ENCODE data around the gene SF3A1.

GRCh38 chr22:30386608-30386959 lies 29.9 kb upstream of the SF3A1 start:
- TF ChIP-seq ZBTB33 (IDR thresholded peaks at IDR 0.05) (no peak), REST (IDR thresholded peaks at IDR 0.05) (no peak), MAX (IDR thresholded peaks at IDR 0.05) (no peak)
- TF ChIP-seq, protein P1, sequence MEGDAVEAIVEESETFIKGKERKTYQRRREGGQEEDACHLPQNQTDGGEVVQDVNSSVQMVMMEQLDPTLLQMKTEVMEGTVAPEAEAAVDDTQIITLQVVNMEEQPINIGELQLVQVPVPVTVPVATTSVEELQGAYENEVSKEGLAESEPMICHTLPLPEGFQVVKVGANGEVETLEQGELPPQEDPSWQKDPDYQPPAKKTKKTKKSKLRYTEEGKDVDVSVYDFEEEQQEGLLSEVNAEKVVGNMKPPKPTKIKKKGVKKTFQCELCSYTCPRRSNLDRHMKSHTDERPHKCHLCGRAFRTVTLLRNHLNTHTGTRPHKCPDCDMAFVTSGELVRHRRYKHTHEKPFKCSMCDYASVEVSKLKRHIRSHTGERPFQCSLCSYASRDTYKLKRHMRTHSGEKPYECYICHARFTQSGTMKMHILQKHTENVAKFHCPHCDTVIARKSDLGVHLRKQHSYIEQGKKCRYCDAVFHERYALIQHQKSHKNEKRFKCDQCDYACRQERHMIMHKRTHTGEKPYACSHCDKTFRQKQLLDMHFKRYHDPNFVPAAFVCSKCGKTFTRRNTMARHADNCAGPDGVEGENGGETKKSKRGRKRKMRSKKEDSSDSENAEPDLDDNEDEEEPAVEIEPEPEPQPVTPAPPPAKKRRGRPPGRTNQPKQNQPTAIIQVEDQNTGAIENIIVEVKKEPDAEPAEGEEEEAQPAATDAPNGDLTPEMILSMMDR (IDR thresholded peaks at IDR 0.05; ENCODE audit: low read depth, low read length, missing input control): no peak

Data from liver (tissue), 2 donors.